Ammon's horn (tissue), 1 donor: ENCODE measurements around the gene XYLT1.

Experiments used
- DNase-seq: peaks from one replicate; pipeline ENCODE4 v3.0.0-alpha.2; 2016; ENCODE audit warnings: low spot score

XYLT1 gene

DNA sequence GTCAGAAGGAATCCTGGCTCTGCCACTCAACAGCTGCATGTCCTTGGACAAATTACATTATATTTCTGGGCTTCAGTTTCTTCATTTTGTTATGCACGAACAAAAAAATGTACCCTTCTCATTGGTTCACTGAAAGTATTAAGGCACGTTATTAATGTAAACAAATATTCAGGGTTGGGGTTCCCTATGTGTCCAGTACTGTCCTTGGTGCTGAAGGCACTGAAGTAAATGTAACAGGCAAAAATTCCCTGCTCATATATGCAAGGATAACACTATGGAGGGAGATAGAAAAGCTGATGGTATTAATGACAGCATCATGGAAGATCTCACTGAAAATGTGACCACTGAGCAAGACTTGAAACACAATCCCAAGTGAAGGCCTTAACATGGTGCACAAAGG, 386.6 kb downstream of the XYLT1 start:
- no peak for DNase-seq

DNA sequence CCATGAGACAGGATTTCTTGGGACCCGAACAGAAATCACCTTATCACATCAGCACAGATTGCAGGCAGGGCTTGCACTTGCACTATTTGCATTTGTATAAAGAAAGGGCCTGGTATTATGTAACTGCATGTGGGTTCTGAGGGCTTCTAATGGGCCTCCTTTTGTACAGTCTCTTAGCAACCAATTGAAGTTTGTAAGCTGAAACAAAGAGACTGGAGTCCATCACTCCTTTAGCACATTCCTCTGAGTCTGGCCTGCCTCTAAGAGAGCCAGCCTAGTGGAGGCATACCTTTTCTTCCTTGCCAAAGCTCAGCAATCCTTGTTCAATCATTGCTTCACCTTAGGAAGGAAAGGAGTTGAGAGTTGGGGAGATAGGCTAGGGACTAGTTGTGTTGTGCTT, 387.1 kb downstream of the XYLT1 start:
- DNase-seq, result peak; percentile 40

DNA sequence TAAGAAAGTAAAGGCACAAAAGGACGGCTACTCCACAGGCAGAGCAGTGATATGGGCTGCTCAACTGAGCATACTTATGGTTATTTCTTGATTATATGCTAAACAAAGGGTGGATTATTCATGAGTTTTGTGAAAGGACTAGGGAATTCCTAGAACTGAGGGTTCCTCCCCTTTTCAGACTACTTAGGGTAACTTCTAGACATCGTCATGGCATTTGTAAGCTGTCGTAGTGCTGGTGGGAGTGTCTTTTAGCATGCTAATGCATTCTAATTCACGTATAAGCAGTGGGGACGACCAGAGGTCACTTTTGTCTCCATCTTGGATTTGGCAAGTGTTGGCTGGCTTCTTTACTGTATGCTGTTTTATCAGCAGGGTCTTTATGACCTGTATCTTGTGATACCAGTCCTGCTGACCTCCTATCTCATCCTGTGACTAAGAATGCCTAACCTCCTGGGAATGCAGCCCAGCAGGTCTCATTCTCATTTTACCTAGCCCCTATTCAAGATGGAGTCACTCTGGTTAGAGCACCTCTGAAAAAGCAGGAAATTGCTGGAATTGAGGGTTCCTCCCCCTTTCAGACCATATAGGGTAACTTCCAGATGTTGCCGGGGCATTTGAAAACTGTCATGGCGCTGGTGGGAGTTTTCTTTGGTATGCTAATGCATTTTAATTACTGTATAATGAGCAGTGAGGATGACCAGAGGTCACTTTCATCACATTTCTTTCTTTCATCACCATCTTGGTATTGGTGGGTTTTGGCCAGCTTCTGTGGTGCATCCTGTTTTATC, 388.5 kb downstream of the XYLT1 start:
- DNase-seq, result no peak

DNA sequence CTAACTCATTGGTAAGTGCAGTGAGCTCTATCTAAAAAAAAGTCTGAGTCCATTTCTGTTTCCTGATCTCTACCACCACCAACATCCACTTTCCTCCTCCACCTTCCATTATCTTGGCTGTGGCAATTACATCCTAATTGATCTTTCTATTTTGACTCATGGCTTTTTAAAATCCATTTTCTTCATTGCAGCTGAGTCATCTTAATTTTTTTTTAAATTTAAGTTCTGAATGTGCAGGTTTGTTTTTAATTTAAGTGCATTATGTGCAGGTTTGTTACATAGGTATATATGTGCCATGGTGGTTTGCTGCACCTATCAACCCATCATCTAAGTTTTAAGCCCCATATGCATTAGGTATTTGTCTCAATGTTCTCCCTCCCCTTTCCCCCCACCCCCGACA, 390.7 kb downstream of the XYLT1 start:
- DNase-seq, result no peak

DNA sequence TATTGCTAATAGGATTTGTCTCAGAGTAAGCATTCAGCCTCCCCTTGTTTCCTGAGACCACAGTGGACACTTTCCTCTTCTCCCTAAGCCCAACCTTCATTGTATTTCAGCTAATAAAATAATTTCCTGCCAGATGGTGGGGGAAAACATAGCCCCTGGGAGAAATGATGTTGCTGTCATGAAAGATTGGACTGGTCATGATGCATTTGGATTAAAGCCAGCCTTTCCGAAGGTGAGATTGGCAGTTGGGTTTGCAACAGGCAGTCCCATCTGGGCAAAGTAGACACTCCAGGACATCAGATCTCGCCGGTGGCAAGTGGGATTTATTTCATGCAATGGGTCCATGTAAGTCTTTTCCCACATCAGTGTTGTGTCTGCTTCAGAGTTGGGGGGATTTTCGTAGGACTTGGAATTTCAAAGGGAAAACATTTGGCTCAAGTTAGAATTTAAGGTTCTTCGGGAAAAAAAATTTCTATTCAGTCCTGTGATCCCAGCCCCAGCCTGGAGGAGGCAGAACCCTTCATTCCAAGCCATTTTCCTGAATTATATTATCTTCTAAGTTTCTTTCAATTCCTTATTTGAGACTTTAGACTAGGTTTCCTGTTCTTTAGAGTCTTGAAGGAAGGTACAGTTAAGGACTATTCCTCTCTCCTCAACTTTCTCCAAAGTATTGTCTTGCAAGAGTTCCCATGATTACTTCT, 391.7 kb downstream of the XYLT1 start:
- DNase-seq, result no peak

GRCh38 chr16:17076818-17077498, 393.8 kb downstream of the XYLT1 start:
- no peak for DNase-seq

DNA sequence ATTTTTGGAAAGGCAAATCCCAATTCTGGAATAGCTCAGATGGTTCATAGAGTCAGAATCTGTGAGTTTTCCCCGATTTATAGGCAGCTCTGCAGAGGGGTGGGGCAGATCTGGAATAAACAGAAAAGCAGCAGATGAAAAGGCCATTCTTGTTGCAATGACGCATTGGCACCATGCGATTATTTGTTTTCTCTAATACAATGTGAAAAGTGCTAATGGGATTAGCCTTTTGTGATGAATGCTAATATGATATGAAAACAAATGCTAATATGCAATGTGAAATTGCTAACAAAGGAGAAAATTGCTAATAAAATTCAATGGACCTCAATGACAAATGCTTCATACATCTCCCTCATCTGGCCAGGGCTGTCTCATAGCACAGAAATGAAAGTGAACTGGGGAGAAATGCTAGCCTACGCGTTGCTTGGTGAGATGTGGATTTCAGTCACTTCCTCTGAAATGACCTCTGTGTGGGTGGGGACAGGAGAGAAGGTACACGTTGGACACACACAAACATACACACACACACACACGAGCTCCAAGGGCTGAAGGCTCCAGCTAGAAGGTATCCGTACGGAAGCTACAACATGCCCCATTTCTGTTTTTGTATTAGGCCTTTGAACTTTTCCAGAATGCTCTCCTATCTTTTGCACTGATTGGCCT, 394.5 kb downstream of the XYLT1 start:
- peak; percentile 24 for DNase-seq

DNA sequence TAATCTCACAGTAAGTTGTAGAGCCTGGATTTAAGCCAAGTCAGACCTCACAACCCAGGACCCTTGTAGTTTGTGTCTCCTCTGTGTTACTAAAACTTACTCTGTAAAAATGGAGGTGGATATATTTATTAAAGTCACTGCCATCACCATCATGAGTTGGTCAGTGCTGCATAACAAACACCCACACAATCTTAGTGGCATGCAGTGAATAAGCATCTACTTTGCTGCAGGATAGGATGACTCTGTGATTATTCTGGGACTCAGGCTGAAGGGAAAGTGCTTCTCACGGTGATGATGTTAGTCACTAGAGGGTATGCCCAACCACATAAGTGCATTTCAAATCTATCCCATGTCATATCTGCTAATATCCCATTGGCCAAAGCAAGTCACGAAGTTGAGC, 398.7 kb downstream of the XYLT1 start:
- DNase-seq, result peak; percentile 9

DNA sequence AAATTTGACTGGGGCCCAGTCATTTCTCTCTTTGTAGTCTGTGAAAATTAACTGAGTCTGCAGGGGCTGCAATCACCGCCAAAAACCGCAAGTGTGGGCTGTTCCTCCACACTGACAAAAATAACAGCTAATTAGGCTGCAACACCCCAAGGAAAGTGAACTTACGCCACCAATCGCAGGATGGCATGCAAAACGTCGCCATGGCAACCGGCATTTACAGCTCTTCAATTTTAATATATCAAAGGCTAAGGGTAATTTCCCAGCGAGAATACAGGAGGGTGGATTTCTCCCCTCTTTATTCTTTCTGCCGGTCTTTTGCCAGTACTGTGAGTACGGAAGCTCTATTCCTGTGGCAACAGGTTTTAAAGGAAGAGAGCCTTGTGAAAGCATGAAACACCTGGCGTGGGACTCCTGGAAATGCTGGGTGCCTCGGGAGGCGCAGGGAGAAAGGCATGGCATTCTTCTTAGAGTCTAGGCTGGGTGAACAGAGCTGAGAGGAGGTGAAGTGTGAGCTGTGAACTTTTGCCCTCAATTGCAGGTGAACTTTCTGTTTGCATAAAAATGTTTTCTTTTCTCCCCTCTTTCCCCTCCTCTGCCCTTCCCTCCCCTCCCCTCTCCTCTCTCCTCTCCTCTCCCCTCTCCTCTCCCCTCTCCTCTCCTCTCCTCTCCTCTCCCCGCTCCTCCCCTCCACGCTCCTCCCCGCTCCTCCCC, 399.7 kb downstream of the XYLT1 start:
- DNase-seq, result peak; percentile 85

GRCh38 chr16:17069681-17070080, 401.1 kb downstream of the XYLT1 start:
- no peak for DNase-seq

- no peak for DNase-seq
Measured at GRCh38 chr16:17068524-17068923, 402.2 kb downstream of the XYLT1 start.

GRCh38 chr16:17067882-17068281, 402.9 kb downstream of the XYLT1 start:
- no peak for DNase-seq

DNA sequence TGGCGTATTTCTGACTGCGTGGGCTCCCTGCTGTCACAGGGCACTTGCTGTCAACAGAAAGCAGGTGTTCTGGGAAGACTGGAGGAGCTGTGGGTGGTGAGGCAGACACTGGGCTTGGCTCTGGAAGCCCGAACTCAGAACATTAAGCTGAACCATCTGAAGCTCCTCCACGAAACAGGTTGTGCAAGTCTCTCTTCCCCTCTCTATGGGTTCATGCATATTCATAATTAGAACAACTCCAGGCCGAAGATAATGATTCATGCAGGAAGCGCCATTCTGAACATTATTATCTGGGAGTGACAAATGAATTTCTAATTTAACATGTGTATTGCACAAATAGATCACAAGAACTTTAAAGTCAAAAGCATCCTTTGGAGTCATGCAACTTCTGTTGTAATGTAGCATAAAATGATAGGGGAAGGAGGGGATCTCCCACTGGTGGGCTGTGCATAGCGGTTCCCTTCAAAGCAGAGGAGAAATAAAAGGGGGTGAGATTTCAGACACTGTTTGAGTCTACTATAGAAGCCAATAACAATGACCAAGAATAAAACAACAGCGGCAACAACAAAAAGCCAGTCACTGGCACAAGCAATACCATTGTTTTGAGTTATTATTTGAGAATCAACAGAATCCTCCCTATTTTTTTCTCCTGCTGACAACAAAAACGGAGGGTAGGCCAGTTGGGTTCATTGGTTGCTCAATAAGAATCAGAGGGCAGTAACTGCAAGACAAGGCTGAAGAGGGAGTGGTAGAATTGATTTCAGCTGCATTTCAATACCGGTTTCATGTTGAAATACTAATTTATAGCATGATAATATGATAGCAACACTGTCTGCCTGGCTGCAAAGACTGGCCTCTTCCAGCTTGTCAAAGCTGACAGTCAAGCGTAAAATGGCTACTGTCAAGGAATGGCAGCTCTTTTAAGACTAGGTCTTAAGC, 407.3 kb downstream of the XYLT1 start:
- peak; percentile 70 for DNase-seq

DNA sequence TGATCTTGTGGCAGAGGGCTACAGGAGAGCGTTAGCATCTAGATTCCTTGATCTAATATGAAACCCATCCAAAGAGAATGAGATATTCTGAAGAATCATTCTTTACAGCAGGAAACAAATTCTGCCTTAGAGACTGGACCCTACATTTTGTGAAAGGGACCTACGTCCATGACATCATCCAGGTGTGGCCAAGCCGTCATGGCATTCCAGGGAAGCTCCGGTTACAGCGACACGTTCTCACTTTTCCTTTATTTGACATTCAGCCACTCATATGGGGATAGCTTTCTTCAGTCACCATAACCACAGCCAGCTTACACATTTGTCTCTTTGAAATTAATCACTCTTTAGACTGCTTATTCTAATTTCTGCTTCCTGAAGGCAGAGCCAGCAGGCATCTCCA, 408.1 kb downstream of the XYLT1 start:
- DNase-seq, result no peak

GRCh38 chr16:17061326-17061725, 409.4 kb downstream of the XYLT1 start:
- DNase-seq, result no peak

DNA sequence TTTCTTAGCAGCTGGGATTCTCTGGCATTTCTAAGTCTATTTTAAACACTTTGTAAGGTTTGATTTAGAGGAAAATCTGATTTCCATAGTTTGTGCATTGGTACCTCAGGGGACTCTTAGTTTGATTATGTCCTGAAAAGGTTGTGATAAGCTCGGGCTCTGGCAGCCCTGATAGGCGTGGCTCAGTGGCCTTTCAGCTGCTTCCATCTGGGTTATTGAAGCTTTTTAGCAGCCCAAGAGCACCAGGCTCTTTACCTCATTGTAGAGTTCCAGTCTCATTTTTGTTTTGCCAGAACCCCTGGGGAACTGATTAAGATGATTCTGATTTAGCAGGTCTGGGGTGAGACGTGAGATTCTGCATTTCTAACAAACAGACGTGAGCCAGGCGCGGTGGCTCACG, 412.3 kb downstream of the XYLT1 start:
- DNase-seq, result no peak

DNA sequence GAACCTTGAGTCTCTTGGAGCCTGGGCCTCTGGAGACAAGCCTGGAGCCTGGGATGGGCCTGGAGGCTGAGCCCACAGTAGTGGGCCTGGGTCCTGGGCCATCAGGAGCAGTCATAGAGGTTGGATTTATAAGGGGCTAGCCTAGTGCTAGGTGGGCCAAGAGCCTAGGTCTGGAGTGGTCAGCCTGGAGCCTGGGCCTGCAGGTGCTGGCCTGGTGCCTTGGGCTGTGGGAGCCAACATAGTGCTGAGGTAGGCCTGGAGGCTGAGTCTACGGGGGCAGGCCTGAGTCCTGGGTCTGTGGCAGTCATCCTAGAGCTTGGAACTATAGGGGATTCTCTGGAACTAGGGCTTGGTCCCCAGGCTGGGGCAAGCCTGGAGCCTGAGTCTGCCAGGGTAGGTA, 414.1 kb downstream of the XYLT1 start:
- no peak for DNase-seq

GRCh38 chr16:17053536-17054160, 417.1 kb downstream of the XYLT1 start:
- no peak for DNase-seq
